ENCODE data around the gene COL4A1.

- TF ChIP-seq, protein P1, sequence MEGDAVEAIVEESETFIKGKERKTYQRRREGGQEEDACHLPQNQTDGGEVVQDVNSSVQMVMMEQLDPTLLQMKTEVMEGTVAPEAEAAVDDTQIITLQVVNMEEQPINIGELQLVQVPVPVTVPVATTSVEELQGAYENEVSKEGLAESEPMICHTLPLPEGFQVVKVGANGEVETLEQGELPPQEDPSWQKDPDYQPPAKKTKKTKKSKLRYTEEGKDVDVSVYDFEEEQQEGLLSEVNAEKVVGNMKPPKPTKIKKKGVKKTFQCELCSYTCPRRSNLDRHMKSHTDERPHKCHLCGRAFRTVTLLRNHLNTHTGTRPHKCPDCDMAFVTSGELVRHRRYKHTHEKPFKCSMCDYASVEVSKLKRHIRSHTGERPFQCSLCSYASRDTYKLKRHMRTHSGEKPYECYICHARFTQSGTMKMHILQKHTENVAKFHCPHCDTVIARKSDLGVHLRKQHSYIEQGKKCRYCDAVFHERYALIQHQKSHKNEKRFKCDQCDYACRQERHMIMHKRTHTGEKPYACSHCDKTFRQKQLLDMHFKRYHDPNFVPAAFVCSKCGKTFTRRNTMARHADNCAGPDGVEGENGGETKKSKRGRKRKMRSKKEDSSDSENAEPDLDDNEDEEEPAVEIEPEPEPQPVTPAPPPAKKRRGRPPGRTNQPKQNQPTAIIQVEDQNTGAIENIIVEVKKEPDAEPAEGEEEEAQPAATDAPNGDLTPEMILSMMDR (IDR thresholded peaks at IDR 0.05): no peak
- no peak for TF ChIP-seq EZH2 (IDR thresholded peaks at IDR 0.05)
- no peak for TF ChIP-seq EZH2phosphoT487 (IDR thresholded peaks at IDR 0.05)
These were observed 38.9 kb downstream of the COL4A1 start for GRCh38 chr13:110268061-110268460.

Data from neural progenitor cell (in vitro differentiated cells).